Fibroblast of skin of right biceps (primary cell): ENCODE data around the gene KIAA2012.

Experiments
- DNase-seq: peaks from one replicate; pipeline ENCODE4 v3.0.0-alpha.2; 2013

KIAA2012 gene

GRCh38 chr2:202152104-202152715 is 79.2 kb downstream of the KIAA2012 start:
- DNase-seq, result peak; percentile 89

- DNase-seq, result no peak
Observed at GRCh38 chr2:202154613-202155012, 81.6 kb downstream of the KIAA2012 start.

GRCh38 chr2:202157211-202157990 is 84.3 kb downstream of the KIAA2012 start:
- DNase-seq, result peak; percentile 31

GRCh38 chr2:202158796-202159195 is 85.7 kb downstream of the KIAA2012 start:
- DNase-seq, result peak; percentile 48

GRCh38 chr2:202161151-202161835 is 88.2 kb downstream of the KIAA2012 start:
- DNase-seq, result peak; percentile 66

GRCh38 chr2:202164411-202164810 is 91.4 kb downstream of the KIAA2012 start:
- no peak for DNase-seq

GRCh38 chr2:202165208-202165607 is 92.2 kb downstream of the KIAA2012 start:
- no peak for DNase-seq

- DNase-seq, result peak; percentile 74
Observed at GRCh38 chr2:202165945-202166344, 92.9 kb downstream of the KIAA2012 start.

GRCh38 chr2:202169131-202169530 is 96.1 kb downstream of the KIAA2012 start:
- DNase-seq, result no peak

- no peak for DNase-seq
Observed at GRCh38 chr2:202169832-202170424, 96.9 kb downstream of the KIAA2012 start.

- DNase-seq, result peak; percentile 60
Observed at GRCh38 chr2:202171241-202171825, 98.3 kb downstream of the KIAA2012 start.

GRCh38 chr2:202172439-202173211 is 99.6 kb downstream of the KIAA2012 start:
- no peak for DNase-seq

GRCh38 chr2:202178346-202178958 is 105.4 kb downstream of the KIAA2012 start:
- peak; percentile 77 for DNase-seq

- no peak for DNase-seq
Observed at GRCh38 chr2:202184557-202184956, 111.5 kb downstream of the KIAA2012 start.

- no peak for DNase-seq
Observed at GRCh38 chr2:202185156-202185555, 112.1 kb downstream of the KIAA2012 start.

- no peak for DNase-seq
Observed at GRCh38 chr2:202186641-202187202, 113.7 kb downstream of the KIAA2012 start.

- DNase-seq, result no peak
Observed at GRCh38 chr2:202187570-202187969, 114.5 kb downstream of the KIAA2012 start.

- no peak for DNase-seq
Observed at GRCh38 chr2:202193305-202193704, 120.2 kb downstream of the KIAA2012 start.

- DNase-seq, result peak; percentile 38
Observed at GRCh38 chr2:202193881-202194353, 120.9 kb downstream of the KIAA2012 start.

- no peak for DNase-seq
Observed at GRCh38 chr2:202194418-202194817, 121.4 kb downstream of the KIAA2012 start.

- DNase-seq, result no peak
Observed at GRCh38 chr2:202196727-202197126, 123.7 kb downstream of the KIAA2012 start.
